ENCODE measurements around the gene MXD1.

MXD1 gene

GRCh38 chr2:69972822-69973221, 57.9 kb downstream of the MXD1 start:
- no peaks in the 10 kb centered on the region for H3K4me1 Mint-ChIP-seq
- H3K4me3 Mint-ChIP-seq = no peak overlapping the region
- TF ChIP-seq, protein P1, sequence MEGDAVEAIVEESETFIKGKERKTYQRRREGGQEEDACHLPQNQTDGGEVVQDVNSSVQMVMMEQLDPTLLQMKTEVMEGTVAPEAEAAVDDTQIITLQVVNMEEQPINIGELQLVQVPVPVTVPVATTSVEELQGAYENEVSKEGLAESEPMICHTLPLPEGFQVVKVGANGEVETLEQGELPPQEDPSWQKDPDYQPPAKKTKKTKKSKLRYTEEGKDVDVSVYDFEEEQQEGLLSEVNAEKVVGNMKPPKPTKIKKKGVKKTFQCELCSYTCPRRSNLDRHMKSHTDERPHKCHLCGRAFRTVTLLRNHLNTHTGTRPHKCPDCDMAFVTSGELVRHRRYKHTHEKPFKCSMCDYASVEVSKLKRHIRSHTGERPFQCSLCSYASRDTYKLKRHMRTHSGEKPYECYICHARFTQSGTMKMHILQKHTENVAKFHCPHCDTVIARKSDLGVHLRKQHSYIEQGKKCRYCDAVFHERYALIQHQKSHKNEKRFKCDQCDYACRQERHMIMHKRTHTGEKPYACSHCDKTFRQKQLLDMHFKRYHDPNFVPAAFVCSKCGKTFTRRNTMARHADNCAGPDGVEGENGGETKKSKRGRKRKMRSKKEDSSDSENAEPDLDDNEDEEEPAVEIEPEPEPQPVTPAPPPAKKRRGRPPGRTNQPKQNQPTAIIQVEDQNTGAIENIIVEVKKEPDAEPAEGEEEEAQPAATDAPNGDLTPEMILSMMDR (IDR thresholded peaks at IDR 0.05; ENCODE audit: unreplicated experiment in 3 of 3) = no peak
- no peaks in the 10 kb centered on the region for H3K36me3 Mint-ChIP-seq (ENCODE audit: low read depth)
- H3K27ac Mint-ChIP-seq = no peak overlapping the region
- H3K27me3 Mint-ChIP-seq (ENCODE audit: low read depth) = peaks cover 3% of the 10 kb centered on the region
- H3K9me3 Mint-ChIP-seq = no peaks in the 10 kb centered on the region

DNA sequence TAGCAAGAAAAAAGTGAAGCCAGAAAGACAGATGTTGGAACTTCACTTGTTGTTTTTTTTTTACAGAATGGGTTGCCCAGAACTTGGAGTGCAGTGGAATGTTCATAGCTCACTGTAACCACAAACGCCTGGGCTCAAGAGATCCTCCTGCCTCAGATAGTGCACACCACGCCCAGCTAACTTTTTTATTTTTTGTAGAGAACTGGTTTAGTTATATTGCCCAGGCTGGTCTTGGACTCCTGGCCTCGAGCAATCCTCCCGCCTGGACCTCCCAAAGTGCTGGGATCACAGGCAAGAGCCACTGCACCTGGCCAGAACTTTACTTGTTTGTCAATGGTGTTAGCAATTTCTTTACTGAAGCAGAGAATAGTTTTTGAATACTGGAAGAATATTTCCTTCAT, 58.4 kb downstream of the MXD1 start:
- no peaks in the 10 kb centered on the region for H3K36me3 Mint-ChIP-seq (ENCODE audit: low read depth)
- H3K27ac Mint-ChIP-seq = no peak overlapping the region
- peaks cover 3% of the 10 kb centered on the region for H3K27me3 Mint-ChIP-seq (ENCODE audit: low read depth)
- no peaks in the 10 kb centered on the region for H3K4me1 Mint-ChIP-seq
- TF ChIP-seq, protein P1 (IDR thresholded peaks at IDR 0.05; ENCODE audit: unreplicated experiment in 3 of 3) = no peak
- H3K4me3 Mint-ChIP-seq = no peak overlapping the region
- no peaks in the 10 kb centered on the region for H3K9me3 Mint-ChIP-seq

GRCh38 chr2:69975136-69975852, 60.4 kb downstream of the MXD1 start:
- no peaks in the 10 kb centered on the region for H3K4me1 Mint-ChIP-seq
- H3K4me3 Mint-ChIP-seq = no peak overlapping the region
- no peaks in the 10 kb centered on the region for H3K27me3 Mint-ChIP-seq (ENCODE audit: low read depth)
- H3K36me3 Mint-ChIP-seq (ENCODE audit: low read depth) = no peaks in the 10 kb centered on the region
- TF ChIP-seq, protein P1 (IDR thresholded peaks at IDR 0.05; ENCODE audit: unreplicated experiment in 3 of 3) = no peak
- H3K27ac Mint-ChIP-seq = no peak overlapping the region
- no peaks in the 10 kb centered on the region for H3K9me3 Mint-ChIP-seq

DNA sequence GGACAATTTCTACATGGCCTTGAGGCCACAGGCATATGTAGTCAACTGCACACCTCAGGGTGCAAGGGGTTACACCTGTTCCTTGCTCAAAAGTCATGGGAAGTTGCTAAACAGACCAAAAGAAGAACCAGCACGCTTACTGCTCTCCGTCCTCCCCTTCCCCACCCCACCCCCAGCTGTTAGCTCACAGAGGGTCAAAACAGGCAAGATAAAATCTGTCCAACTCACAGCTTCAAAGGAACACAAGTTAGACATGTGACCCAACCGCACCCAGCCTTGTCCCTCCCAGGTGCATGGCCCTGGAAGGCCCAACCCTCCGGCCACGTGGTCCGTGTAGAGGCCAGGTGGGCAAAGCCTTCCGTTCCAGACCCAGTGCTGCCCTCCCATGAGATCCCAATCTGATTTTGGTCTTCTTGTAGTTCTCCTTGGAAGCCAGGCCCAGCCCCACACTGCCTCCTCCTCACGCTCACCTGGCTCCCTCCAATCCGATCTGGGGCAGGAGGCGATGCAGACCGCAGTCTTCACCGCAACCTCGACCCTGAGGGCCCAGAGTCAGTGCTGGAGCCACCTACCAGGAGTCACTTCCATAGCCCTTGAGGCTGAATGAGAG, 61.0 kb downstream of the MXD1 start:
- no peaks in the 10 kb centered on the region for H3K27me3 Mint-ChIP-seq (ENCODE audit: low read depth)
- H3K4me3 Mint-ChIP-seq = no peak overlapping the region
- no peaks in the 10 kb centered on the region for H3K4me1 Mint-ChIP-seq
- TF ChIP-seq, protein P1 (IDR thresholded peaks at IDR 0.05; ENCODE audit: unreplicated experiment in 3 of 3) = no peak
- H3K36me3 Mint-ChIP-seq (ENCODE audit: low read depth) = no peaks in the 10 kb centered on the region
- H3K27ac Mint-ChIP-seq = no peak overlapping the region
- H3K9me3 Mint-ChIP-seq = no peaks in the 10 kb centered on the region

DNA sequence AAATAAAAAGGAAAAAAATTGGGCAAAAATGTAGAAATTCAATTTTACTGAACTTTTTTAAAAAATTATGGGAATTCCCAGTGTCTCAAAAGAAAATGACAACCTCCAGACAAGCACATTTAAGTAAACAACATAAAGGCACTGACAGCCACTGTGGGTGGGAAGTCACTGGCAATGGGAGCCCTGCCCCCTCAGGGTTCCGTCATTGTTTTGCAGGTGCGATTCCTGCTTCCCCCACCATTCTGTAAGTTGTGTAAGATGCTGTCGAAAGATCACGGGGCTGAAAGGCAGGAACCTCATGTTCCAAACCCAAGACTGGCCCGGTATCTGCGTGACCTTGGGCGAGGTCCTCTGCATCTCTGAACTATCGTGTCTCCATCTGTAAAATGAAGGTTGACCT, 62.3 kb downstream of the MXD1 start:
- Mint-ChIP-seq H3K27me3 (ENCODE audit: low read depth) (no peaks in the 10 kb centered on the region), H3K4me1 (no peaks in the 10 kb centered on the region), H3K9me3 (no peaks in the 10 kb centered on the region), H3K4me3 (no peak overlapping the region), H3K27ac (no peak overlapping the region), H3K36me3 (ENCODE audit: low read depth) (no peaks in the 10 kb centered on the region)
- TF ChIP-seq, protein P1 (IDR thresholded peaks at IDR 0.05; ENCODE audit: unreplicated experiment in 3 of 3) = no peak
